IMR-90 (cell line): Measurements from ENCODE around the gene TBPL1.

Experiments
- CEBPB ChIP-seq: IDR thresholded peaks from 2 replicates; pipeline ENCODE4 v1.6.1; 2012; ENCODE audit warnings: low read depth, low read length, improper control_type of control experiment
- CTCF ChIP-seq: conservative IDR thresholded peaks from 2 replicates; pipeline ENCODE4 v1.5.1; 2012; ENCODE audit warnings: mild to moderate bottlenecking, low read depth, low read length, improper control_type of control experiment
- FOS ChIP-seq: fragments of 150-350 bp; IDR thresholded peaks from 2 replicates; pipeline ENCODE4 v1.6.1; 2016; ENCODE audit warnings: low read depth, low read length
- MXI1 ChIP-seq: IDR thresholded peaks from 2 replicates; pipeline ENCODE4 v1.6.1; 2012; ENCODE audit warnings: low read depth, mild to moderate bottlenecking, low read length, moderate library complexity, borderline replicate concordance
- POLR2A ChIP-seq: IDR thresholded peaks from 2 replicates; pipeline ENCODE4 v1.6.1; 2012; ENCODE audit warnings: mild to moderate bottlenecking, low read depth, low read length
- RCOR1 ChIP-seq: IDR thresholded peaks from 2 replicates; pipeline ENCODE4 v1.6.1; 2012; ENCODE audit warnings: mild to moderate bottlenecking, low read length, improper control_type of control experiment; ENCODE audit not compliant: insufficient replicate concordance
- RFX5 ChIP-seq: IDR thresholded peaks from 2 replicates; pipeline ENCODE4 v1.8.0; 2012; ENCODE audit warnings: low read depth, mild to moderate bottlenecking, low read length, moderate library complexity
- USF2 ChIP-seq: fragments of 150-350 bp; IDR thresholded peaks from 2 replicates; pipeline ENCODE4 v1.6.1; 2017; ENCODE audit warnings: mild to moderate bottlenecking, antibody characterized with exemption, low read length, low read depth

GRCh38 chr6:134010400-134010799, 57.4 kb downstream of the TBPL1 start:
- TF ChIP-seq POLR2A (no peak), USF2 (no peak), CTCF (no peak), FOS (no peak), MXI1 (no peak), RFX5 (no peak), RCOR1 (no peak), CEBPB (peak; percentile 45; the same call in 1 of the 2 replicates)
